Measurements from ENCODE around the gene EPHA6.

- TF ChIP-seq CTCF (IDR thresholded peaks at IDR 0.05), result no peak
- TF ChIP-seq POLR2A (IDR thresholded peaks at IDR 0.05), result no peak
Observed at GRCh38 chr3:97479740-97480139, 665.3 kb downstream of the EPHA6 start.
